OCI-LY7 (cell line): ENCODE measurements around the gene ADD3. TPM values are rescaled to one million over a fixed set of nuclear protein-coding genes. Genes with fewer than 3 reads are reported as not detected.

Source experiments
- BruUV-seq: library from RNA; stranded (reverse); fragments of 400-500 nt; replicated peaks from 2 replicates; lab custom pipeline; 2021; lab: Mats Ljungman, UMichigan
- CTCF ChIA-PET: fragments of 300-600 bp; sonication (Branson Sonifier 250); formaldehyde crosslinking; loops from one replicate; lab custom pipeline; 2022; ENCODE audit warnings: antibody characterized with exemption; ENCODE audit not compliant: unreplicated experiment; lab: Charles Lee
- POLR2A ChIA-PET: fragments of 300-600 bp; sonication (Branson Sonifier 250); formaldehyde crosslinking; loops from one replicate; lab custom pipeline; 2022; ENCODE audit warnings: antibody characterized with exemption; lab: Charles Lee
- DNase-seq: peaks from one replicate; pipeline ENCODE4 v3.0.0-alpha.2; 2015; ENCODE audit warnings: low spot score
- H2AFZ ChIP-seq: fragments of 200-600 bp; sonication (generic), shearing (Covaris generic); 2 replicates; pipeline ENCODE4 v1.6.1; 2014; ENCODE audit warnings: mild to moderate bottlenecking, antibody characterized with exemption, low read length, moderate library complexity
- H3K27ac ChIP-seq: fragments of 200-600 bp; sonication (generic); 2 replicates; pipeline ENCODE4 v1.5.1; 2014; ENCODE audit warnings: mixed run types, low read depth, mild to moderate bottlenecking, moderate library complexity, low read length, inconsistent platforms; ENCODE audit not compliant: poor library complexity, severe bottlenecking
- H3K36me3 ChIP-seq: fragments of 200-600 bp; sonication (generic); 2 replicates; pipeline ENCODE4 v1.6.1; 2014; ENCODE audit warnings: mild to moderate bottlenecking, antibody characterized with exemption, low read length, moderate library complexity, mixed read lengths; ENCODE audit not compliant: insufficient read depth
- H3K4me1 ChIP-seq: fragments of 200-600 bp; sonication (generic); 2 replicates; pipeline ENCODE4 v1.5.1; 2014; ENCODE audit warnings: mild to moderate bottlenecking, low read length; ENCODE audit not compliant: insufficient read depth, poor library complexity, severe bottlenecking
- H3K4me2 ChIP-seq: fragments of 200-600 bp; sonication (generic); 2 replicates; pipeline ENCODE4 v1.6.1; 2014; ENCODE audit warnings: mild to moderate bottlenecking, low read length
- H3K4me3 ChIP-seq: fragments of 200-600 bp; sonication (generic); 2 replicates; pipeline ENCODE4 v1.5.1; 2014; ENCODE audit warnings: mild to moderate bottlenecking, low read depth, low read length; ENCODE audit not compliant: poor library complexity, severe bottlenecking
- H3K79me2 ChIP-seq: fragments of 200-600 bp; sonication (generic); 2 replicates; pipeline ENCODE4 v1.6.1; 2016; ENCODE audit warnings: low read depth, mild to moderate bottlenecking, low read length, moderate library complexity, mixed read lengths; ENCODE audit not compliant: insufficient read depth
- H3K9me2 ChIP-seq: fragments of 200-600 bp; sonication (generic); 2 replicates; pipeline ENCODE4 v1.6.1; 2016; ENCODE audit warnings: mild to moderate bottlenecking, low read length, mixed read lengths; ENCODE audit not compliant: insufficient read depth
- H3K9me3 ChIP-seq: fragments of 200-600 bp; sonication (generic); 2 replicates; pipeline ENCODE4 v1.6.1; 2014; ENCODE audit warnings: mild to moderate bottlenecking, mixed run types, low read length, mixed read lengths
- H4K20me1 ChIP-seq: fragments of 200-600 bp; sonication (generic); 2 replicates; pipeline ENCODE4 v1.6.1; 2014; ENCODE audit warnings: mild to moderate bottlenecking, antibody characterized with exemption, low read length, moderate library complexity, mixed read lengths; ENCODE audit not compliant: insufficient read depth
- CTCF ChIP-seq: fragments of 200-600 bp; sonication (generic); conservative IDR thresholded peaks from 2 replicates; pipeline ENCODE4 v1.5.1; 2014; ENCODE audit warnings: mild to moderate bottlenecking, antibody characterized with exemption, low read length, moderate library complexity, mixed read lengths
- EZH2phosphoT487 ChIP-seq: fragments of 200-600 bp; sonication (generic); IDR thresholded peaks from 2 replicates; pipeline ENCODE4 v1.6.1; 2018; ENCODE audit warnings: low read depth, borderline replicate concordance, mild to moderate bottlenecking, mixed run types, antibody characterized with exemption, low read length, moderate library complexity, mixed read lengths
- intact Hi-C: fragments of 100-400 bp; cut with micrococcal nuclease; formaldehyde crosslinking; loops from one replicate; pipeline ENCODE4 v1.10.0; 2022; ENCODE audit not compliant: unreplicated experiment
- total RNA-seq, 2 experiments: library from RNA; depleted of rRNA in 1 of 2; stranded (reverse); fragments of >200 nt in 1 of 2; shearing (Covaris generic) in 1 of 2; gene quantifications; 2 replicates each; pipeline ENCODE4 v1.2.3, GENCODE V29; 2014 to 2022

The ADD3 gene
- total RNA-seq, 2 experiments from 2014 or later = 75.8 to 89.7 TPM

- DNase-seq = no peak
- no peak overlapping the region for H3K27ac ChIP-seq
- no peak overlapping the region for H2AFZ ChIP-seq
- CTCF ChIA-PET = no interaction called here
- POLR2A ChIA-PET = interaction anchor here (0.6 kb wide), 1 partner anchor 133 kb away, joined by 4 read pairs; no protein-coding TSS in a partner anchor
- no peaks in the 10 kb centered on the region for H3K9me2 ChIP-seq
- H3K36me3 ChIP-seq = no peaks in the 10 kb centered on the region
- no peaks in the 10 kb centered on the region for H3K9me3 ChIP-seq
- no peak overlapping the region for H3K4me3 ChIP-seq
- no peaks in the 10 kb centered on the region for H4K20me1 ChIP-seq
- peaks cover 4% of the 10 kb centered on the region for H3K4me1 ChIP-seq
- BruUV-seq = no TSS peak
- intact Hi-C loops = no loop called here
- no peaks in the 10 kb centered on the region for H3K79me2 ChIP-seq
- H3K4me2 ChIP-seq = no peak overlapping the region
- no peak for TF ChIP-seq CTCF
- no peak for TF ChIP-seq EZH2phosphoT487
Observed at GRCh38 chr10:110150981-110151380, 143.2 kb downstream of the ADD3 start.

- no peak overlapping the region for H3K4me2 ChIP-seq
- H3K4me1 ChIP-seq = peaks cover 4% of the 10 kb centered on the region
- BruUV-seq = no TSS peak
- TF ChIP-seq CTCF (no peak), EZH2phosphoT487 (no peak)
- H3K4me3 ChIP-seq = no peak overlapping the region
- H3K9me3 ChIP-seq = no peaks in the 10 kb centered on the region
- DNase-seq = no peak
- H4K20me1 ChIP-seq = no peaks in the 10 kb centered on the region
- intact Hi-C loops = no loop called here
- H3K79me2 ChIP-seq = no peaks in the 10 kb centered on the region
- H3K9me2 ChIP-seq = no peaks in the 10 kb centered on the region
- POLR2A ChIA-PET = no interaction called here
- CTCF ChIA-PET = no interaction called here
- H3K27ac ChIP-seq = no peak overlapping the region
- no peaks in the 10 kb centered on the region for H3K36me3 ChIP-seq
- H2AFZ ChIP-seq = no peak overlapping the region
Observed at GRCh38 chr10:110151467-110151866, 143.7 kb downstream of the ADD3 start.

- TF ChIP-seq EZH2phosphoT487 = no peak
- no peak for TF ChIP-seq CTCF
- no peak for DNase-seq
Observed at GRCh38 chr10:110151971-110152370, 144.2 kb downstream of the ADD3 start.

More at GRCh38 chr10:110151971-110152370, 144.2 kb downstream of the ADD3 start:
- Histone ChIP-seq H3K4me1 (peaks cover 8% of the 10 kb centered on the region), H4K20me1 (no peaks in the 10 kb centered on the region), H2AFZ (no peak overlapping the region), H3K9me2 (no peaks in the 10 kb centered on the region), H3K4me3 (no peak overlapping the region), H3K79me2 (no peaks in the 10 kb centered on the region), H3K36me3 (no peaks in the 10 kb centered on the region), H3K4me2 (no peak overlapping the region), H3K27ac (no peak overlapping the region), H3K9me3 (no peaks in the 10 kb centered on the region)
- POLR2A ChIA-PET = no interaction called here
- intact Hi-C loops = no loop called here
- CTCF ChIA-PET = no interaction called here
- BruUV-seq = no TSS peak
